Mesendoderm (in vitro differentiated cells): Measurements from ENCODE around the gene SIX4.
A peak's percentile ranks its signal among the peaks of the same experiment; 100 is the strongest.

ENCODE experiments used
- DNase-seq: peaks from one replicate; pipeline ENCODE4 v3.0.0; 2013
- H2AK5ac ChIP-seq: 2 replicates; pipeline ENCODE4 v1.6.1; 2013; ENCODE audit warnings: low read length, inconsistent platforms
- H2BK120ac ChIP-seq: 2 replicates; pipeline ENCODE4 v1.6.1; 2013; ENCODE audit warnings: low read depth, mild to moderate bottlenecking, low read length, moderate library complexity, mixed read lengths
- H2BK15ac ChIP-seq: replicated peaks from 2 replicates; pipeline ENCODE4 v1.6.1; 2013; ENCODE audit warnings: low read depth, mild to moderate bottlenecking, moderate library complexity
- H2BK5ac ChIP-seq: 2 replicates; pipeline ENCODE4 v1.6.1; 2013; ENCODE audit warnings: low read length, inconsistent platforms
- H3K18ac ChIP-seq: 2 replicates; pipeline ENCODE4 v1.6.1; 2013; ENCODE audit warnings: mild to moderate bottlenecking, low read length, mixed read lengths
- H3K23ac ChIP-seq: one replicate; pipeline ENCODE4 v1.6.1; 2013; ENCODE audit warnings: low read length
- H3K27ac ChIP-seq: 2 replicates; pipeline ENCODE4 v1.5.1; 2013; ENCODE audit warnings: low read depth, mild to moderate bottlenecking, inconsistent platforms, low read length, moderate library complexity
- H3K27me3 ChIP-seq: 2 replicates; pipeline ENCODE4 v1.6.1; 2013; ENCODE audit warnings: low read length, control low read depth, mild to moderate bottlenecking, inconsistent platforms; ENCODE audit not compliant: insufficient read depth, poor library complexity
- H3K36me3 ChIP-seq: 2 replicates; pipeline ENCODE4 v1.6.1; 2013; ENCODE audit warnings: low read length, inconsistent platforms; ENCODE audit not compliant: control insufficient read depth, insufficient read depth
- H3K4ac ChIP-seq: one replicate; pipeline ENCODE4 v1.6.1; 2013; ENCODE audit warnings: low read depth, mild to moderate bottlenecking, low read length, moderate library complexity
- H3K4me1 ChIP-seq: 2 replicates; pipeline ENCODE4 v1.6.1; 2013; ENCODE audit warnings: low read depth, low read length, inconsistent platforms; ENCODE audit not compliant: control insufficient read depth
- H3K4me2 ChIP-seq: 2 replicates; pipeline ENCODE4 v1.6.1; 2013; ENCODE audit warnings: low read length
- H3K4me3 ChIP-seq: 2 replicates; pipeline ENCODE4 v1.5.1; 2013; ENCODE audit warnings: mild to moderate bottlenecking, low read length
- H3K56ac ChIP-seq: one replicate; pipeline ENCODE4 v1.6.1; 2013; ENCODE audit warnings: low read length
- H3K79me1 ChIP-seq: 2 replicates; pipeline ENCODE4 v1.6.1; 2013; ENCODE audit warnings: low read length, inconsistent platforms
- H3K79me2 ChIP-seq: 2 replicates; pipeline ENCODE4 v1.6.1; 2013; ENCODE audit warnings: mild to moderate bottlenecking, low read length; ENCODE audit not compliant: control insufficient read depth, insufficient read depth
- H3K9ac ChIP-seq: 2 replicates; pipeline ENCODE4 v1.6.1; 2013; ENCODE audit warnings: low read length, inconsistent platforms
- H4K5ac ChIP-seq: one replicate; pipeline ENCODE4 v1.6.1; 2013; ENCODE audit warnings: low read length
- H4K8ac ChIP-seq: one replicate; pipeline ENCODE4 v1.6.1; 2013; ENCODE audit warnings: low read depth, mild to moderate bottlenecking, control low read depth, low read length, moderate library complexity
- WGBS: extraction: QIAGEN DNeasy Blood & Tissue Kit; methylation state at CpG from one replicate; pipeline ENCODE4 v1.1.7; 2013; ENCODE audit warnings: low lambda C conversion rate, missing lambda C conversion rate; ENCODE audit not compliant: insufficient coverage; ENCODE audit errors: extremely low coverage; 5-methylcytosine and 5-hydroxymethylcytosine counted together

The SIX4 gene

GRCh38 chr14:60720962-60721325 is 3.2 kb downstream of the SIX4 start:
- Histone ChIP-seq H4K8ac (no peak overlapping the region), H3K4me2 (peak overlapping the region; percentile 44), H2BK120ac (no peak overlapping the region), H3K4me3 (peak overlapping the region; percentile 24), H2AK5ac (no peak overlapping the region), H3K4me1 (peaks cover 11% of the 10 kb centered on the region), H3K9ac (peak overlapping the region; percentile 80), H3K79me1 (peaks cover 8% of the 10 kb centered on the region), H3K23ac (no peak overlapping the region), H3K18ac (peak overlapping the region; percentile 76), H3K79me2 (peaks cover 29% of the 10 kb centered on the region), H3K27ac (peak overlapping the region; percentile 13), H2BK5ac (no peak overlapping the region), H2BK15ac (no peak overlapping the region), H3K27me3 (no peaks in the 10 kb centered on the region), H3K36me3 (peaks cover 1% of the 10 kb centered on the region), H4K5ac (no peak overlapping the region), H3K4ac (no peak overlapping the region), H3K56ac (peak overlapping the region; percentile 98)
- DNase-seq = no peak
- WGBS = no CpG with 5 or more reads among the region's 4 CpGs

DNA sequence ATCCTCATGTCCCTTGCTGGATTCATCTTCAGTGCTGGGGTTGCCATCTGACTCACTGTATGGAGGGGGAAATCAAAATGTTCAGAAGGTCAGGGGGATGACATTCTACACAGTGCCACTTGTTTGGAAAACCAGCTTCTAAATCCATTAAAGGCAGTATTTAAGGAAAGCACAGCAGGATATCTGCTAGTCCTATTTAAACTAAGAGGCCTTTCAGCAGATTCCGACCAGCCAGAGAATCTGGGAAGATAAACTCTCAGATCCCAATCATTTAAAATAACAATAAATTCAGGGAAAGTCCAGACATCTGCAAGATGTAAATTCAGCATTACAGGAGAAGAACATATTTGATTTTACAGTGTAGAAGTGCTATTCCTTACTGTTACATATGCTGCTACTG is 3.8 kb downstream of the SIX4 start:
- Histone ChIP-seq H3K9ac (no peak overlapping the region), H3K23ac (no peak overlapping the region), H4K5ac (no peak overlapping the region), H3K56ac (peak overlapping the region; percentile 42), H3K36me3 (peaks cover 1% of the 10 kb centered on the region), H3K4me1 (peaks cover 11% of the 10 kb centered on the region), H3K79me1 (peaks cover 8% of the 10 kb centered on the region), H4K8ac (no peak overlapping the region), H3K4me3 (no peak overlapping the region), H2BK5ac (no peak overlapping the region), H3K4ac (no peak overlapping the region), H2AK5ac (no peak overlapping the region), H3K4me2 (peak overlapping the region; percentile 17), H3K79me2 (peaks cover 29% of the 10 kb centered on the region), H2BK15ac (no peak overlapping the region), H3K18ac (no peak overlapping the region), H3K27me3 (no peaks in the 10 kb centered on the region), H3K27ac (no peak overlapping the region), H2BK120ac (no peak overlapping the region)
- DNase-seq = peak; percentile 58
- no CpG with 5 or more reads among the region's 1 CpG for WGBS

GRCh38 chr14:60713513-60713912 is 10.6 kb downstream of the SIX4 start:
- Histone ChIP-seq H2BK120ac (no peak overlapping the region), H3K4ac (no peak overlapping the region), H4K8ac (no peak overlapping the region), H4K5ac (no peak overlapping the region), H3K56ac (no peak overlapping the region), H3K18ac (no peak overlapping the region), H3K79me1 (peaks cover 2% of the 10 kb centered on the region), H3K4me1 (no peaks in the 10 kb centered on the region), H3K4me2 (no peak overlapping the region), H3K9ac (no peak overlapping the region), H3K36me3 (peaks cover 3% of the 10 kb centered on the region), H3K4me3 (no peak overlapping the region), H3K79me2 (no peaks in the 10 kb centered on the region), H2AK5ac (no peak overlapping the region), H2BK5ac (no peak overlapping the region), H3K27ac (no peak overlapping the region), H2BK15ac (no peak overlapping the region), H3K23ac (no peak overlapping the region), H3K27me3 (no peaks in the 10 kb centered on the region)
- no peak for DNase-seq
- WGBS = no CpG with 5 or more reads among the region's 6 CpGs

DNA sequence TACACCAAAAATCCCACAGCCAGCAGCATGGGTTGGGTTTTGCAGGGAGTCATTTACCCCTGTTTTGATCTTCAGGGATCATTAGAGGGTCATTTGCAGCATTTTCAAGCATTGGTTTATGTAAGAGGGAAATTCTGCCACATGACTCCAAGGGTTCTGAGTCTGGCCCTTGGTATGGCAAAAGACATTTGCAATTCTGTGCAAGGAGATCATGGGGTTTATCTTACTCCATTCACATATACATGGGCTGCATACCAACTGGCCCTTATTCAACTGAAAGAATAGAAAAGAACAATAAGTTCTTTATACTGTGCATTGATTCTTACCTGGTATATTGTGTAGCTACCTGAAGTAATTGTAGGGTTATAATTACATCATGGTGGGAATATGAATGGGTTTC is 13.7 kb downstream of the SIX4 start:
- H3K36me3 ChIP-seq = peaks cover 3% of the 10 kb centered on the region
- no peak overlapping the region for H3K18ac ChIP-seq
- H3K27ac ChIP-seq = no peak overlapping the region
- no peak overlapping the region for H3K4me3 ChIP-seq
- no peak overlapping the region for H3K4ac ChIP-seq
- no peak overlapping the region for H3K9ac ChIP-seq
- no peak overlapping the region for H2BK15ac ChIP-seq
- no peak overlapping the region for H2AK5ac ChIP-seq
- H4K8ac ChIP-seq = no peak overlapping the region
- H3K56ac ChIP-seq = no peak overlapping the region
- no peak overlapping the region for H2BK5ac ChIP-seq
- H4K5ac ChIP-seq = no peak overlapping the region
- no peak overlapping the region for H3K4me2 ChIP-seq
- no peak for DNase-seq
- H3K79me2 ChIP-seq = no peaks in the 10 kb centered on the region
- no peak overlapping the region for H2BK120ac ChIP-seq
- no peaks in the 10 kb centered on the region for H3K4me1 ChIP-seq
- H3K23ac ChIP-seq = no peak overlapping the region
- peaks cover 2% of the 10 kb centered on the region for H3K79me1 ChIP-seq
- H3K27me3 ChIP-seq = no peaks in the 10 kb centered on the region

- DNase-seq = peak; percentile 28
- no peak overlapping the region for H4K8ac ChIP-seq
Measured at GRCh38 chr14:60707858-60708257, 16.3 kb downstream of the SIX4 start.

DNA sequence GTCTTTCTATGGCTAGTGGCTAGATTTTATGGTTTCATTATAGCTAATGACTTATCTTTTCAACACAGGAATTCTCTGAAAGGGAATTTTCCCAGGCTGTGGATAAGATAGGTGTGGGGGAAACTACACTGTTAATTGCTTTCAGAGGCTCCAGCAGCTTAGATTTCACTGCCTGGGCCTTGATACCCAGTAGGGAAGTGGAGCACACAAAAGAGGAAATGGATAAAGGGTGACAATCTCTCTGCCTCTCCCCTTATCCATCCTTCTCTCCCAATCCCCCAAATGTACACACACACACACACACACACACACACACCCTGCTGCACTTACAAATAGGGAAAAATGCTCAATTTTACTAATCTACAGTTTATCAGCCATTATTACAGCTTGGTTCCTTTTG is 19.1 kb downstream of the SIX4 start:
- Histone ChIP-seq H2AK5ac (no peak overlapping the region), H4K8ac (no peak overlapping the region), H3K9ac (no peak overlapping the region), H3K23ac (no peak overlapping the region), H4K5ac (no peak overlapping the region), H3K36me3 (no peaks in the 10 kb centered on the region), H3K18ac (no peak overlapping the region), H2BK5ac (no peak overlapping the region), H3K27ac (no peak overlapping the region), H3K4me2 (no peak overlapping the region), H3K79me1 (no peaks in the 10 kb centered on the region), H2BK15ac (no peak overlapping the region), H3K4ac (no peak overlapping the region), H3K4me3 (no peak overlapping the region), H2BK120ac (no peak overlapping the region), H3K27me3 (no peaks in the 10 kb centered on the region), H3K79me2 (no peaks in the 10 kb centered on the region), H3K4me1 (no peaks in the 10 kb centered on the region), H3K56ac (no peak overlapping the region)
- peak; percentile 42 for DNase-seq

More at GRCh38 chr14:60707858-60708257, 16.3 kb downstream of the SIX4 start:
- Histone ChIP-seq H3K56ac (no peak overlapping the region), H4K5ac (no peak overlapping the region), H2AK5ac (no peak overlapping the region), H3K4ac (no peak overlapping the region), H3K79me1 (no peaks in the 10 kb centered on the region), H2BK120ac (no peak overlapping the region), H3K36me3 (no peaks in the 10 kb centered on the region), H3K18ac (no peak overlapping the region), H3K27me3 (no peaks in the 10 kb centered on the region), H3K79me2 (no peaks in the 10 kb centered on the region), H3K23ac (no peak overlapping the region), H2BK5ac (no peak overlapping the region), H2BK15ac (no peak overlapping the region), H3K4me2 (no peak overlapping the region), H3K4me3 (no peak overlapping the region), H3K4me1 (no peaks in the 10 kb centered on the region), H3K27ac (no peak overlapping the region), H3K9ac (no peak overlapping the region)
- no CpG with 5 or more reads among the region's 3 CpGs for WGBS
